H1 (cell line): ENCODE data around the gene NANP. TPM values are rescaled to one million over a fixed set of nuclear protein-coding genes. Genes with fewer than 3 reads are reported as not detected.

ENCODE experiments used
- CTCF ChIA-PET: fragments of 300-600 bp; sonication (Branson Sonifier 250); formaldehyde crosslinking; loops from one replicate; lab custom pipeline; 2021; ENCODE audit not compliant: partially characterized antibody; lab: Charles Lee
- POLR2A ChIA-PET: fragments of 300-600 bp; sonication (Branson Sonifier 250); formaldehyde crosslinking; loops from one replicate; lab custom pipeline; 2021; ENCODE audit warnings: inconsistent platforms; ENCODE audit not compliant: partially characterized antibody; lab: Charles Lee
- DNase-seq, 2 experiments: peaks; one replicate each; pipeline versions ENCODE4 v3.0.0 to v3.0.0-alpha.2; 2010 to 2022; ENCODE audit warnings: low spot score in 2 of 2, low read depth in 1 of 2, mixed read lengths in 1 of 2
- FAIRE-seq: peaks from 2 replicates; lab custom pipeline; 2011; peaks lifted over from hg19 to GRCh38; lab: Jason Lieb, UNC
- H2AFZ ChIP-seq: 2 replicates; pipeline ENCODE4 v1.8.1; 2012; ENCODE audit warnings: low read length, inconsistent platforms
- H2AK5ac ChIP-seq: 2 replicates; pipeline ENCODE4 v1.6.1; 2013; ENCODE audit warnings: low read depth, low read length
- H2BK120ac ChIP-seq: replicated peaks from 2 replicates; pipeline ENCODE3; 2013; ENCODE audit warnings: low read depth, low read length, inconsistent platforms
- H2BK12ac ChIP-seq: 2 replicates; pipeline ENCODE4 v1.6.1; 2013; ENCODE audit warnings: low read depth, low read length
- H2BK15ac ChIP-seq: 2 replicates; pipeline ENCODE4 v1.6.1; 2013; ENCODE audit warnings: low read length
- H2BK20ac ChIP-seq: 2 replicates; pipeline ENCODE4 v1.6.1; 2013; ENCODE audit warnings: low read length
- H2BK5ac ChIP-seq: 2 replicates; pipeline ENCODE4 v1.6.1; 2013; ENCODE audit warnings: low read depth, low read length
- H3K14ac ChIP-seq: 2 replicates; pipeline ENCODE4 v1.6.1; 2013; ENCODE audit warnings: inconsistent platforms; ENCODE audit not compliant: insufficient read length
- H3K18ac ChIP-seq: 2 replicates; pipeline ENCODE4 v1.6.1; 2013; ENCODE audit warnings: low read length; ENCODE audit errors: extremely low read depth
- H3K23ac ChIP-seq: 2 replicates; pipeline ENCODE4 v1.6.1; 2013; ENCODE audit warnings: inconsistent platforms; ENCODE audit not compliant: insufficient read length
- H3K23me2 ChIP-seq: 2 replicates; pipeline ENCODE4 v1.6.1; 2013; ENCODE audit warnings: low read depth, low read length
- H3K27ac ChIP-seq: 2 replicates; pipeline ENCODE4 v1.6.1; 2011; ENCODE audit warnings: low read depth, low read length, inconsistent platforms
- H3K27me3 ChIP-seq, 4 experiments: replicated peaks in 1 of 4; 1 replicate in 1 of 4; 2 replicates in 3 of 4; pipeline versions ENCODE4 v1.6.1 to v1.8.1; 2011 to 2013; ENCODE audit warnings: low read length in 3 of 4, mild to moderate bottlenecking in 3 of 4, inconsistent platforms in 2 of 4, mixed read lengths in 2 of 4, moderate library complexity in 1 of 4; ENCODE audit not compliant: control insufficient read depth in 3 of 4, insufficient read depth in 3 of 4; ENCODE audit errors: extremely low read depth in 1 of 4
- H3K36me3 ChIP-seq, 4 experiments: 2 replicates each; pipeline versions ENCODE4 v1.6.1 to v1.8.1; 2011 to 2013; ENCODE audit warnings: mild to moderate bottlenecking in 4 of 4, low read length in 3 of 4, moderate library complexity in 2 of 4, control low read depth in 1 of 4, inconsistent platforms in 1 of 4; ENCODE audit not compliant: insufficient read depth in 4 of 4, control insufficient read depth in 2 of 4
- H3K4ac ChIP-seq: replicated peaks from 2 replicates; pipeline ENCODE3; 2013; ENCODE audit warnings: low read length, low read depth, mixed read lengths, inconsistent platforms; ENCODE audit not compliant: insufficient read length
- H3K4me1 ChIP-seq, 4 experiments: replicated peaks in 1 of 4; 1 replicate in 1 of 4; 2 replicates in 3 of 4; pipeline versions ENCODE4 v1.6.1 to v1.8.1; 2011 to 2013; ENCODE audit warnings: low read length in 3 of 4, inconsistent platforms in 2 of 4, mixed read lengths in 1 of 4; ENCODE audit not compliant: insufficient read depth in 4 of 4, control insufficient read depth in 3 of 4
- H3K4me2 ChIP-seq, 2 experiments: 2 replicates each; pipeline versions ENCODE4 v1.6.1 to v1.8.1; 2011 to 2013; ENCODE audit warnings: low read depth in 2 of 2, low read length in 2 of 2, control low read depth in 1 of 2, inconsistent platforms in 1 of 2, mild to moderate bottlenecking in 1 of 2; ENCODE audit not compliant: insufficient read depth in 1 of 2
- H3K4me3 ChIP-seq, 4 experiments: fragments of 200-600, 300-600 bp in 1 of 4; sonication (generic), shearing (Covaris generic), sonication (Bioruptor Twin) in 1 of 4; 2 replicates each; pipeline versions ENCODE4 v1.5.1 to v1.8.1; 2011 to 2016; ENCODE audit warnings: low read length in 4 of 4, low read depth in 3 of 4, control low read depth in 2 of 4, inconsistent platforms in 2 of 4, mild to moderate bottlenecking in 2 of 4, mixed read lengths in 1 of 4, moderate library complexity in 1 of 4; ENCODE audit not compliant: insufficient read depth in 2 of 4; ENCODE audit errors: extremely low read depth in 1 of 4
- H3K56ac ChIP-seq: replicated peaks from 2 replicates; pipeline ENCODE3; 2013; ENCODE audit warnings: low read depth, mild to moderate bottlenecking, mixed read lengths, low read length, inconsistent platforms; ENCODE audit not compliant: insufficient read length
- H3K79me1 ChIP-seq: 2 replicates; pipeline ENCODE4 v1.6.1; 2013; ENCODE audit warnings: low read depth, low read length, control low read depth
- H3K79me2 ChIP-seq, 2 experiments: 2 replicates each; pipeline versions ENCODE4 v1.6.1 to v1.8.1; 2012 to 2013; ENCODE audit warnings: low read length in 2 of 2, mild to moderate bottlenecking in 2 of 2, inconsistent platforms in 1 of 2; ENCODE audit not compliant: insufficient read depth in 2 of 2, control insufficient read depth in 1 of 2
- H3K9ac ChIP-seq, 4 experiments: replicated peaks in 1 of 4; 1 replicate in 1 of 4; 2 replicates in 3 of 4; pipeline versions ENCODE4 v1.6.1 to v1.8.1; 2011 to 2013; ENCODE audit warnings: low read depth in 3 of 4, low read length in 3 of 4, control low read depth in 2 of 4, mild to moderate bottlenecking in 2 of 4, moderate library complexity in 2 of 4, inconsistent platforms in 1 of 4; ENCODE audit errors: extremely low read depth in 1 of 4
- H3K9me3 ChIP-seq, 2 experiments: 2 replicates each; pipeline versions ENCODE4 v1.6.1 to v1.8.1; 2012 to 2013; ENCODE audit warnings: mild to moderate bottlenecking in 2 of 2, moderate library complexity in 2 of 2, control low read depth in 1 of 2, inconsistent platforms in 1 of 2, low read depth in 1 of 2, low read length in 1 of 2, mixed read lengths in 1 of 2; ENCODE audit not compliant: insufficient read depth in 2 of 2
- H4K20me1 ChIP-seq, 2 experiments: replicated peaks in 1 of 2; 2 replicates each; pipeline versions ENCODE3 to v1.8.1; 2011 to 2013; ENCODE audit warnings: inconsistent platforms in 2 of 2, low read length in 2 of 2, mild to moderate bottlenecking in 1 of 2; ENCODE audit not compliant: insufficient read depth in 2 of 2, control insufficient read depth in 1 of 2
- H4K5ac ChIP-seq: 2 replicates; pipeline ENCODE4 v1.6.1; 2013; ENCODE audit warnings: low read length, low read depth, mixed read lengths, inconsistent platforms; ENCODE audit not compliant: insufficient read length
- H4K8ac ChIP-seq: 2 replicates; pipeline ENCODE4 v1.8.0; 2013; ENCODE audit warnings: mild to moderate bottlenecking, moderate library complexity, low read length, inconsistent platforms; ENCODE audit not compliant: insufficient read depth; ENCODE audit errors: extremely low read depth
- H4K91ac ChIP-seq: replicated peaks from 2 replicates; pipeline ENCODE3; 2013; ENCODE audit warnings: low read length, mixed read lengths, inconsistent platforms; ENCODE audit not compliant: insufficient read length
- ATF2 ChIP-seq: IDR thresholded peaks from 2 replicates; pipeline ENCODE4 v1.6.1; 2012; ENCODE audit warnings: low read length, inconsistent platforms
- RNF2 ChIP-seq: fragments of 200-900, 300-1000 bp; sonication (generic); IDR thresholded peaks from 2 replicates; pipeline ENCODE4 v1.7.1; 2016; ENCODE audit warnings: borderline replicate concordance, low read depth, mild to moderate bottlenecking, antibody characterized with exemption, low read length; ENCODE audit not compliant: poor library complexity, severe bottlenecking; ENCODE audit errors: missing control alignments
- WGBS, 2 experiments: shearing (Covaris generic) in 1 of 2; methylation state at CpG; one replicate each; pipeline versions ENCODE4 v1.1.6 to v1.1.7; 2013 to 2015; ENCODE audit warnings: low lambda C conversion rate in 2 of 2, mixed read lengths in 2 of 2, inconsistent platforms in 1 of 2, low coverage in 1 of 2, missing lambda C conversion rate in 1 of 2; ENCODE audit not compliant: insufficient replicate concordance in 2 of 2, insufficient coverage in 1 of 2, insufficient read length in 1 of 2; ENCODE audit errors: extremely low coverage in 1 of 2, missing lambda C conversion rate in 1 of 2; 5-methylcytosine and 5-hydroxymethylcytosine counted together
- polyA plus RNA-seq, 7 experiments: library from polyadenylated mRNA; depleted of rRNA in 3 of 7; stranded (reverse) in 5 of 7; unstranded in 2 of 7; fragments of >200 nt in 5 of 7; fragments of 200-250 nt in 2 of 7; gene quantifications; 1 replicate in 5 of 7; 2 replicates in 1 of 7; 4 replicates in 1 of 7; pipeline versions ENCODE4 v1.2.1 to v1.2.3, GENCODE V29; 2011 to 2013; ENCODE audit warnings: missing spikeins in 2 of 7, mixed read lengths in 2 of 7
- total RNA-seq: library from RNA; stranded (reverse); fragmentation: NEBNext Ultra II Directional; extraction: Animal tissue kit (Norgen Biotek cat#: 25700); gene quantifications from 2 replicates; pipeline ENCODE4 v1.2.1, GENCODE V29; 2021

The NANP gene
- total and polyA plus RNA-seq, 2 of the 8 experiments (the other 6 are each of a cell fraction or from before 2014, with no cell fraction given): 3.8 to 6.2 TPM

- Histone ChIP-seq H3K4me2 (peak overlapping the region; percentile 71 to 94), H3K23me2 (peaks cover 15% of the 10 kb centered on the region; the same call in 1 of the 2 replicates), H3K9me3 (no peaks in the 10 kb centered on the region), H2BK20ac (peak overlapping the region; percentile 80; the same call in 1 of the 2 replicates), H3K4ac (peak overlapping the region; percentile 81), H3K56ac (peak overlapping the region; percentile 83), H4K5ac (peak overlapping the region; percentile 34), H3K79me2 (0 out of 4 replicates have a peak, but pooled peaks cover 0 to 3% of the 10 kb centered on the region in 2 experiments), H4K20me1 (peaks cover 0 to 4% of the 10 kb centered on the region in 2 experiments), H3K36me3 (no peaks in the 10 kb centered on the region), H2AFZ (peak overlapping the region; percentile 54; the same call in 1 of the 2 replicates), H2BK15ac (0 out of 2 replicates have a peak overlapping the region, but pooled peaks have one; percentile 72), H3K23ac (no peak overlapping the region), H4K8ac (peak overlapping the region; percentile 96; the same call in 1 of the 2 replicates), H3K9ac (peak overlapping the region in 3 of 4 experiments; percentile 69 to 88 (median 85); a peak in 6 of 7 replicates), H2BK12ac (peak overlapping the region; percentile 90), H3K4me1 (peaks cover 0 to 12% (median 4%) of the 10 kb centered on the region in 4 experiments; a peak in 5 of 7 replicates), H3K4me3 (peak overlapping the region; percentile 52 to 76 (median 59)), H3K14ac (no peak overlapping the region), H4K91ac (peak overlapping the region; percentile 91), H3K27ac (peak overlapping the region; percentile 12; the same call in 1 of the 2 replicates), H2BK120ac (no peak overlapping the region), H3K18ac (peak overlapping the region; percentile 87), H2AK5ac (peak overlapping the region; percentile 79; the same call in 1 of the 2 replicates), H3K27me3 (peaks cover 0 to 15% (median 4%) of the 10 kb centered on the region in 4 experiments; a peak in 5 of 7 replicates), H2BK5ac (peak overlapping the region; percentile 84), H3K79me1 (peaks cover 2% of the 10 kb centered on the region; the same call in 1 of the 2 replicates)
- WGBS, 2 experiments: 45% methylated on average over 16 of the region's 17 CpGs; no CpG with 5 or more reads in 1 of the 2 experiments
- FAIRE-seq (no peak), DNase-seq (no peak)
- no peak for TF ChIP-seq ATF2
- peak; percentile 1 for TF ChIP-seq RNF2
- CTCF ChIA-PET: no interaction called here
- POLR2A ChIA-PET: no interaction called here
These were observed 706 bp upstream of the NANP start for GRCh38 chr20:25624500-25624939.
